ENCODE measurements around the gene MEIOC. TPM values are rescaled to one million over a fixed set of nuclear protein-coding genes. Genes with fewer than 3 reads are reported as not detected.

The MEIOC gene
- total RNA-seq, 1 experiment from 2014 or later: 3.0 TPM

DNA sequence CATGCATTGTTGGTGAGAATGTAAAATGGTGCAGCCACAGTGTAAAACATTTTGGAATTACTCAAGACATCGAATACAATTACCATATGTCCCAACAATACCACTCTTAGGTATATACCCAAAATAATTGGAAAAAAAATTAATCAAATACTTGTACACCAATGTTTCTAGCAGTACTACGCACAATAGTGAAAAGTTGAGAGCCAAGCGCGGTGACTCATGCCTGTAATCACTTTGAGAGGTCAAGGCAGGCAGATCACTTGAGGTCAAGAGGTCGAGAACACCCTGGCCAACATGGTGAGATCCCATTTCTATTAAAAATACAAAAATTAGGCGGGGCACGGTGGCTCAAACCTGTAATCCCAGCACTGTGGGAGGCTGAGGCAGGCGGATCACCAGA lies 3.5 kb upstream of the MEIOC start:
- no peak overlapping the region for H3K4me2 ChIP-seq (ENCODE audit: insufficient read depth, insufficient read length, low read length)
- no peak overlapping the region for H3T11ph ChIP-seq (ENCODE audit: low read length)
- no peak overlapping the region for H2AK5ac ChIP-seq (ENCODE audit: insufficient read length, low read length)
- no peak for TF ChIP-seq CTCF (conservative IDR thresholded peaks at IDR 0.05)
- no peak overlapping the region for H4K91ac ChIP-seq (ENCODE audit: insufficient read length, low read depth, low read length)
- Mint-ChIP-seq H3K27ac (no peak overlapping the region), H3K36me3 (ENCODE audit: insufficient read depth in 1 of 3, low read depth in 3 of 3) (peaks cover 2 to 9% (median 4%) of the 10 kb centered on the region in 3 experiments; a peak in 5 of 7 replicates), H3K9me3 (peaks cover 6 to 12% of the 10 kb centered on the region in 2 experiments), H3K4me3 (no peak overlapping the region), H3K27me3 (ENCODE audit: low read depth) (peaks cover 77% of the 10 kb centered on the region), H3K4me1 (peaks cover 0 to 3% of the 10 kb centered on the region in 2 experiments; a peak in 2 of 4 replicates)
- H3K27ac ChIP-seq (ENCODE audit: insufficient read length, low read depth, low read length): no peak overlapping the region
- H2BK5ac ChIP-seq (ENCODE audit: insufficient read length, low read length): no peak overlapping the region
- no CpG with 5 or more reads among the region's 8 CpGs for WGBS (ENCODE audit: extremely low coverage, insufficient read length, low lambda C conversion rate)
- H3K4me1 ChIP-seq (ENCODE audit: insufficient read depth, low read length): no peaks in the 10 kb centered on the region
- no peak overlapping the region for H3K23ac ChIP-seq (ENCODE audit: insufficient read length, low read depth, low read length)
- no peak overlapping the region for H4K5ac ChIP-seq (ENCODE audit: insufficient read length, low read depth, low read length)
- no peak overlapping the region for H4K8ac ChIP-seq (replicated peaks; ENCODE audit: insufficient read length, low read depth, low read length)
- no peak overlapping the region for H2BK12ac ChIP-seq (ENCODE audit: insufficient read length, low read depth, low read length)
- H2BK15ac ChIP-seq (ENCODE audit: low read depth, low read length): no peak overlapping the region
- no peaks in the 10 kb centered on the region for H3K79me1 ChIP-seq (ENCODE audit: insufficient read depth, low read depth, low read length, poor library complexity, severe bottlenecking)
- H3K4ac ChIP-seq (ENCODE audit: low read depth, low read length): no peak overlapping the region
- no peak overlapping the region for H2AFZ ChIP-seq (ENCODE audit: low read length)
- no peak overlapping the region for H2BK20ac ChIP-seq (ENCODE audit: low read depth, low read length, poor library complexity, severe bottlenecking)
- no peak overlapping the region for H3K9ac ChIP-seq (ENCODE audit: extremely low read depth, insufficient read length, low read length)
- H3K23me2 ChIP-seq (ENCODE audit: insufficient read length, low read depth, low read length, poor library complexity, severe bottlenecking): peaks cover 7% of the 10 kb centered on the region
- H2BK120ac ChIP-seq (ENCODE audit: low read depth, low read length, poor library complexity, severe bottlenecking): no peak overlapping the region
- no peak overlapping the region for H3K18ac ChIP-seq (ENCODE audit: insufficient read length, low read depth, low read length)
- peaks cover 9% of the 10 kb centered on the region for H3K27me3 ChIP-seq (ENCODE audit: insufficient read depth, low read length)
- DNase-seq: no peak
- H3K56ac ChIP-seq (ENCODE audit: insufficient read length, low read depth, low read length): no peak overlapping the region
- H3K79me2 ChIP-seq (ENCODE audit: insufficient read depth, low read length): no peaks in the 10 kb centered on the region
- no peak overlapping the region for H3K14ac ChIP-seq (ENCODE audit: insufficient read depth, low read length)
- H4K20me1 ChIP-seq (ENCODE audit: control insufficient read depth, insufficient read depth, insufficient read length): no peaks in the 10 kb centered on the region
- H3K9me3 ChIP-seq (ENCODE audit: control insufficient read depth, low read depth, low read length): no peaks in the 10 kb centered on the region

Data from H9 (cell line).